GM12878 (cell line): ENCODE data around the gene GRIP2.

Experiments used
- FOXM1 ChIP-seq: IDR thresholded peaks from 2 replicates; pipeline ENCODE4 v1.6.1; 2012; ENCODE audit warnings: low read depth, mild to moderate bottlenecking, inconsistent platforms, low read length, moderate library complexity
- YY1 ChIP-seq: IDR thresholded peaks from 2 replicates; pipeline ENCODE4 v1.6.1; 2011; ENCODE audit warnings: low read depth, mild to moderate bottlenecking, low read length

DNA sequence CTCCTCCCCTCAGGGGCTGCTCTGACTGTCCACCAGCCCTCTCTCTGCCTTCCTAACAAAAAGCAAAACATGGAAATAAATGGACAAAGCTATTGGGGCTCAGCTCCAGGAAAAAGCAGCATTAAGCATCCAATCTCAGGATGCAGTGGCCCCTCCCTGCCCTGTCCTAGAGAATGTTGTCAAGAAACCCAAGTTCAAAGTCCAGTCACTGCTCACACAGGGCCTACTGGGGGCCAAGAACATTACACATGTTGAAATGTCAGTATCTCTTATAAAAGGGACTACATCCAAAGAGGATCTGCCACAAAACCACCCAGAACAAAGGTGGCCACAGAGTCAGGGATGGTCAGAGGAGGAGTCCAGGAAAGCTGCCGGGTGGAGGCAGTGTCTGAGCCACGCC, 7.6 kb upstream of the GRIP2 start:
- no peak for TF ChIP-seq YY1
- no peak for TF ChIP-seq FOXM1
